Coronary artery (tissue), 2 donors: Measurements from ENCODE around the gene C1orf105.
"Not testable (repeated sequence)": the region's sequence is repeated elsewhere in the genome, so short reads cannot be mapped to it uniquely, and the experiment has no call there.

ENCODE experiments used
- DNase-seq: peaks from one replicate; pipeline ENCODE4 v3.0.0-alpha.2; 2017; ENCODE audit warnings: low spot score
- H3K27ac ChIP-seq, 2 donors: fragments of 200-600 bp; sonication (generic); one replicate each; pipeline ENCODE4 v1.5.1; 2016 to 2019
- H3K4me3 ChIP-seq: fragments of 200-600 bp; sonication (generic); 2 replicates; pipeline ENCODE4 v1.5.1; 2016; ENCODE audit warnings: mild to moderate bottlenecking, moderate library complexity
- CTCF ChIP-seq: fragments of 200-600 bp; sonication (generic); IDR thresholded peaks from one replicate; pipeline ENCODE4 v1.5.1; 2019; ENCODE audit warnings: antibody characterized with exemption

C1orf105 gene

GRCh38 chr1:172420385-172420784 is at the start of gene C1orf105:
Gene C1orf105 (plus strand): TSS chr1:172420685. CDS start chr1:172420886, 201 bp downstream.
- no peak within 1 kb of the TSS for H3K4me3 ChIP-seq
- TF ChIP-seq CTCF, result no peak
- no peak within 1 kb of the TSS for H3K27ac ChIP-seq
- DNase-seq, result no peak

- H3K4me3 ChIP-seq, DNase-seq, H3K27ac ChIP-seq: not testable (repeated sequence)
These were observed 48.8 kb upstream of the C1orf105 start for GRCh38 chr1:172371646-172372045.

GRCh38 chr1:172373864-172374263 is 46.6 kb upstream of the C1orf105 start:
- no peak for TF ChIP-seq CTCF
- DNase-seq, result no peak
- Histone ChIP-seq H3K27ac (no peak overlapping the region), H3K4me3 (no peak overlapping the region)

GRCh38 chr1:172375211-172375631 is 45.3 kb upstream of the C1orf105 start:
- no peak overlapping the region for H3K27ac ChIP-seq
- H3K4me3 ChIP-seq, result no peak overlapping the region
- no peak for DNase-seq
- no peak for TF ChIP-seq CTCF

GRCh38 chr1:172376431-172376830 is 44.1 kb upstream of the C1orf105 start:
- Histone ChIP-seq H3K27ac (no peak overlapping the region), H3K4me3 (no peak overlapping the region)
- TF ChIP-seq CTCF, result no peak
- DNase-seq, result no peak

GRCh38 chr1:172377565-172377964 is 42.9 kb upstream of the C1orf105 start:
- Histone ChIP-seq H3K27ac (no peak overlapping the region), H3K4me3 (no peak overlapping the region)
- no peak for DNase-seq
- no peak for TF ChIP-seq CTCF

GRCh38 chr1:172378109-172378760 is 42.2 kb upstream of the C1orf105 start:
- no peak for TF ChIP-seq CTCF
- DNase-seq, result no peak
- Histone ChIP-seq H3K27ac (no peak overlapping the region), H3K4me3 (no peak overlapping the region)
